K562 (cell line): ENCODE measurements around the gene CLDN5. TPM values are rescaled to one million over a fixed set of nuclear protein-coding genes. Genes with fewer than 3 reads are reported as not detected.

Source experiments
- BACH1 ChIP-seq: fragments of 200-800 bp; sonication (Bioruptor generic); IDR thresholded peaks from 2 replicates; pipeline ENCODE4 v1.6.1; 2016; ENCODE audit warnings: missing genetic modification characterization, missing compliant biosample characterization
- CBX8 ChIP-seq: fragments of 200-600 bp; sonication (generic); IDR thresholded peaks from 2 replicates; pipeline ENCODE4 v1.6.1; 2012; ENCODE audit warnings: borderline replicate concordance, mixed run types, low read depth, mild to moderate bottlenecking, moderate library complexity, mixed read lengths, low read length, control low read depth, inconsistent platforms; ENCODE audit not compliant: poor library complexity, severe bottlenecking; ENCODE audit errors: extremely low read depth
- CLOCK ChIP-seq: fragments of 250-450 bp; sonication (Bioruptor Pico); IDR thresholded peaks from 2 replicates; pipeline ENCODE4 v1.4.0; 2020; ENCODE audit warnings: mild to moderate bottlenecking, moderate library complexity, borderline replicate concordance
- DNMT1 ChIP-seq: fragments of 450-650 bp; IDR thresholded peaks from 2 replicates; pipeline ENCODE4 v1.6.1; 2016; ENCODE audit warnings: antibody characterized with exemption, mild to moderate bottlenecking
- HBP1 ChIP-seq: fragments of 450-650 bp; formaldehyde crosslinking; IDR thresholded peaks from 2 replicates; pipeline ENCODE4 v1.4.0; 2022; ENCODE audit warnings: missing genetic modification characterization
- MTF1 ChIP-seq: fragments of 250-450 bp; sonication (Bioruptor Pico); IDR thresholded peaks from 2 replicates; pipeline ENCODE4 v1.9.0; 2021; ENCODE audit warnings: moderate library complexity, mild to moderate bottlenecking, inconsistent platforms, borderline replicate concordance
- ZNF23 ChIP-seq: fragments of 250-450 bp; sonication (Bioruptor Pico); IDR thresholded peaks from 2 replicates; pipeline ENCODE4 v1.4.0; 2020; ENCODE audit warnings: mild to moderate bottlenecking
- ZNF318 ChIP-seq, 2 experiments: fragments of 450-650 bp; IDR thresholded peaks; 2 replicates each; pipeline ENCODE4 v1.6.1; 2016; ENCODE audit warnings: mild to moderate bottlenecking in 2 of 2, borderline replicate concordance in 1 of 2, low read depth in 1 of 2, moderate library complexity in 1 of 2
- polyA plus RNA-seq, 8 experiments: library from polyadenylated mRNA; depleted of rRNA in 4 of 8; stranded (reverse) in 5 of 8; unstranded in 3 of 8; fragments of >200 nt; fragmentation: Nextera tagmentation in 2 of 8; fragmentation: Illumina TruSeq in 1 of 8; extraction: Ambion mirVana in 2 of 8; extraction: Trizol in 1 of 8; gene quantifications; 2 replicates each; pipeline versions ENCODE4 v1.2.1 to v1.2.3, GENCODE V29; 2011 to 2014; ENCODE audit warnings: inconsistent platforms in 1 of 8, missing spikeins in 1 of 8
- total RNA-seq, 7 experiments: library from RNA; depleted of rRNA in 6 of 7; stranded (reverse); fragments of >200 nt in 6 of 7; fragmentation: Illumina TruSeq in 2 of 7; extraction: Trizol in 2 of 7; gene quantifications; 2 replicates each; pipeline versions ENCODE4 v1.2.1 to v1.2.3, GENCODE V29; 2011 to 2021; ENCODE audit warnings: low replicate concordance in 1 of 7
- TF ChIP-seq, protein P1 (sequence below), 2 experiments: fragments of 200-800 bp in 1 of 2; sonication (Bioruptor generic) in 1 of 2; sonication (generic) in 1 of 2; formaldehyde crosslinking in 1 of 2; IDR thresholded peaks in 1 of 2; conservative IDR thresholded peaks in 1 of 2; 2 replicates each; pipeline versions ENCODE4 v1.5.0 to v1.6.1; 2016 to 2020; ENCODE audit warnings: missing compliant biosample characterization in 1 of 2, missing genetic modification characterization in 1 of 2, missing genetic modification reagents in 1 of 2
- TF ChIP-seq, protein P2 (sequence below): fragments of 250-450 bp; sonication (Bioruptor Pico); IDR thresholded peaks from 2 replicates; pipeline ENCODE4 v1.4.0; 2020; ENCODE audit warnings: mild to moderate bottlenecking

Gene CLDN5
- total and polyA plus RNA-seq, 9 of the 15 experiments (the other 6 are each of a cell fraction or from before 2014, with no cell fraction given), result 0.20 TPM; not detected in 8

DNA sequence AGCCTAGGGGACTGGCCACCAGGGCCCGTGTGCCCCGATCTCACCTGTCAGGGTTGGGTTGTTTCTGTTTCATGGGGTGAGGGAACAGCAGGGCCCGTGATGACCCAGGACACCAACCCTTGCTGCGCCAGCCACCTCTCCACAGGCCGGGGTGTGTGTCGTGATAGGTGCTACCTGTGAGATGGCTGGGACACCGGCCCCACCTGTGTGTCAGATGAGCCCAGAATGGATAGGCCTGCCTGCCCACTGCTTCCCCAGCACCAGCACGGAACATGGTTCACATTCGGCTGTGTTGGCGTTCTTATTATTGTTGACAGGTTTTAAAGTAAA is 7.1 kb downstream of the CLDN5 start (continued):
- TF ChIP-seq ZNF318 (IDR thresholded peaks at IDR 0.05; ENCODE audit: borderline replicate concordance in 1 of 2, low read depth in 1 of 2) (no peak), CBX8 (no peak), HBP1 (no peak), ZNF23 (CRISPR knock-in tag) (no peak), MTF1 (0 out of 2 replicates have a peak, but pooled peaks have one; percentile 62), BACH1 (tag) (no peak), DNMT1 (no peak), CLOCK (CRISPR knock-in tag) (no peak)
- TF ChIP-seq, protein P1, sequence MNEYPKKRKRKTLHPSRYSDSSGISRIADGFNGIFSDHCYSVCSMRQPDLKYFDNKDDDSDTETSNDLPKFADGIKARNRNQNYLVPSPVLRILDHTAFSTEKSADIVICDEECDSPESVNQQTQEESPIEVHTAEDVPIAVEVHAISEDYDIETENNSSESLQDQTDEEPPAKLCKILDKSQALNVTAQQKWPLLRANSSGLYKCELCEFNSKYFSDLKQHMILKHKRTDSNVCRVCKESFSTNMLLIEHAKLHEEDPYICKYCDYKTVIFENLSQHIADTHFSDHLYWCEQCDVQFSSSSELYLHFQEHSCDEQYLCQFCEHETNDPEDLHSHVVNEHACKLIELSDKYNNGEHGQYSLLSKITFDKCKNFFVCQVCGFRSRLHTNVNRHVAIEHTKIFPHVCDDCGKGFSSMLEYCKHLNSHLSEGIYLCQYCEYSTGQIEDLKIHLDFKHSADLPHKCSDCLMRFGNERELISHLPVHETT (CRISPR knock-in tag; conservative IDR thresholded peaks at IDR 0.05 in 1 of 2, IDR thresholded peaks at IDR 0.05 in 1 of 2), result no peak
- TF ChIP-seq, protein P2, sequence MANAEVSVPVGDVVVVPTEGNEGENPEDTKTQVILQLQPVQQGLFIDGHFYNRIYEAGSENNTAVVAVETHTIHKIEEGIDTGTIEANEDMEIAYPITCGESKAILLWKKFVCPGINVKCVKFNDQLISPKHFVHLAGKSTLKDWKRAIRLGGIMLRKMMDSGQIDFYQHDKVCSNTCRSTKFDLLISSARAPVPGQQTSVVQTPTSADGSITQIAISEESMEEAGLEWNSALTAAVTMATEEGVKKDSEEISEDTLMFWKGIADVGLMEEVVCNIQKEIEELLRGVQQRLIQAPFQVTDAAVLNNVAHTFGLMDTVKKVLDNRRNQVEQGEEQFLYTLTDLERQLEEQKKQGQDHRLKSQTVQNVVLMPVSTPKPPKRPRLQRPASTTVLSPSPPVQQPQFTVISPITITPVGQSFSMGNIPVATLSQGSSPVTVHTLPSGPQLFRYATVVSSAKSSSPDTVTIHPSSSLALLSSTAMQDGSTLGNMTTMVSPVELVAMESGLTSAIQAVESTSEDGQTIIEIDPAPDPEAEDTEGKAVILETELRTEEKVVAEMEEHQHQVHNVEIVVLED, result no peak
